GM21825 (cell line): ENCODE data around the gene ZNF10.

Experiments used
- ATAC-seq: cut with Tn5 transposase; IDR thresholded peaks from one replicate; pipeline ENCODE4 v1.9.1; 2021; ENCODE audit warnings: mild to moderate bottlenecking, moderate library complexity; ENCODE audit not compliant: unreplicated experiment

Gene ZNF10

GRCh38 chr12:133192847-133193246 lies 62.4 kb downstream of the ZNF10 start:
- ATAC-seq: no peak

- ATAC-seq: no peak
These were observed 71.5 kb downstream of the ZNF10 start for GRCh38 chr12:133201888-133202287.

- no peak for ATAC-seq
These were observed 72.3 kb downstream of the ZNF10 start for GRCh38 chr12:133202493-133203343.

- ATAC-seq: no peak
These were observed 73.2 kb downstream of the ZNF10 start for GRCh38 chr12:133203344-133204263.

- no peak for ATAC-seq
These were observed 73.8 kb downstream of the ZNF10 start for GRCh38 chr12:133204264-133204603.

- ATAC-seq: no peak
These were observed 76.0 kb downstream of the ZNF10 start for GRCh38 chr12:133206390-133206789.
